HepG2 (cell line): ENCODE measurements around the gene SYT9. TPM values are rescaled to one million over a fixed set of nuclear protein-coding genes. Genes with fewer than 3 reads are reported as not detected.

Experiments used
- ATAC-seq: fragments of 200-7000 bp; cut with Tn5 transposase; 3 replicates; pipeline ENCODE4 v1.9.1; 2020; ENCODE audit warnings: mild to moderate bottlenecking, moderate library complexity
- BruUV-seq: library from RNA; stranded (reverse); fragments of 400-500 nt; replicated peaks from 2 replicates; lab custom pipeline; 2021; lab: Mats Ljungman, UMichigan
- CTCF ChIA-PET: fragments of 300-600 bp; formaldehyde crosslinking; extraction: SDS; loops from one replicate; lab custom pipeline; 2021; ENCODE audit warnings: low total read pairs, inconsistent platforms, low intra/inter-chr PET ratio; lab: Yijun Ruan, JAX
- POLR2A ChIA-PET: fragments of 350-600 bp; sonication (Branson Sonifier 250); formaldehyde crosslinking; loops from one replicate; lab custom pipeline; 2020; ENCODE audit warnings: antibody characterized with exemption, inconsistent platforms; lab: Yijun Ruan, JAX
- DNase-seq: peaks from one replicate; pipeline ENCODE4 v3.0.0-alpha.2; 2015; ENCODE audit warnings: low spot score
- FAIRE-seq: peaks from 3 replicates; lab custom pipeline; 2011; peaks lifted over from hg19 to GRCh38; lab: Jason Lieb, UNC
- H2AFZ ChIP-seq: one replicate; pipeline ENCODE4 v1.6.1; 2011; ENCODE audit warnings: low read length, inconsistent platforms
- H3K27ac ChIP-seq: fragments of 300-600 bp; 3 replicates; pipeline ENCODE4 v1.8.0; 2011; ENCODE audit warnings: mixed run types, mild to moderate bottlenecking, mixed read lengths, low read length, inconsistent platforms; ENCODE audit not compliant: insufficient read depth; ENCODE audit errors: extremely low read length
- H3K27me3 ChIP-seq, 2 experiments: fragments of 200-600 bp in 1 of 2; 2 replicates in 1 of 2; 3 replicates in 1 of 2; pipeline versions ENCODE4 v1.6.0 to v1.8.0; 2011; ENCODE audit warnings: low read length in 2 of 2, mild to moderate bottlenecking in 2 of 2, moderate library complexity in 2 of 2, inconsistent platforms in 1 of 2; ENCODE audit not compliant: insufficient read depth in 2 of 2, control insufficient read depth in 1 of 2
- H3K36me3 ChIP-seq, 2 experiments: fragments of 200-600 bp in 1 of 2; replicated peaks in 1 of 2; 2 replicates in 1 of 2; 3 replicates in 1 of 2; pipeline versions ENCODE4 v1.5.1 to v1.8.0; 2011; ENCODE audit warnings: low read length in 2 of 2, inconsistent platforms in 1 of 2; ENCODE audit not compliant: insufficient read depth in 2 of 2, control insufficient read depth in 1 of 2
- H3K4me1 ChIP-seq: 2 replicates; pipeline ENCODE4 v1.5.1; 2012; ENCODE audit warnings: low read length, inconsistent platforms; ENCODE audit not compliant: insufficient read depth
- H3K4me2 ChIP-seq: 2 replicates; pipeline ENCODE4 v1.6.0; 2011; ENCODE audit warnings: low read depth, low read length, inconsistent platforms
- H3K4me3 ChIP-seq, 3 experiments: fragments of 200-600 bp in 1 of 3; sonication (generic), shearing (Covaris generic) in 1 of 3; replicated peaks in 1 of 3; 2 replicates each; pipeline ENCODE4 v1.5.1; 2011 to 2016; ENCODE audit warnings: low read length in 3 of 3, inconsistent platforms in 2 of 3, low read depth in 2 of 3, mild to moderate bottlenecking in 2 of 3, control low read depth in 1 of 3, mixed read lengths in 1 of 3; ENCODE audit not compliant: insufficient read depth in 1 of 3
- H3K79me2 ChIP-seq: one replicate; pipeline ENCODE4 v1.6.1; 2011; ENCODE audit warnings: low read length, inconsistent platforms; ENCODE audit not compliant: insufficient read depth
- H3K9ac ChIP-seq: 2 replicates; pipeline ENCODE4 v1.6.0; 2011; ENCODE audit warnings: mild to moderate bottlenecking, low read depth, low read length, inconsistent platforms; ENCODE audit not compliant: insufficient read depth
- H3K9me3 ChIP-seq: 2 replicates; pipeline ENCODE4 v1.5.1; 2012; ENCODE audit warnings: mild to moderate bottlenecking, low read length
- H4K20me1 ChIP-seq: 2 replicates; pipeline ENCODE4 v1.6.0; 2011; ENCODE audit warnings: inconsistent platforms, mild to moderate bottlenecking, low read length, moderate library complexity; ENCODE audit not compliant: insufficient read depth
- CENPX ChIP-seq: sonication (generic); formaldehyde crosslinking; IDR thresholded peaks from 2 replicates; pipeline ENCODE4 v1.9.0; 2021; ENCODE audit warnings: mild to moderate bottlenecking, missing genetic modification reagents, moderate library complexity
- NR2F6 ChIP-seq, 2 experiments: IDR thresholded peaks; 2 replicates each; pipeline ENCODE4 v1.6.1; 2016; ENCODE audit warnings: antibody characterized with exemption in 1 of 2, mild to moderate bottlenecking in 1 of 2
- SETDB1 ChIP-seq: sonication (generic); formaldehyde crosslinking; IDR thresholded peaks from 2 replicates; pipeline ENCODE4 v1.5.1; 2020; ENCODE audit warnings: missing genetic modification reagents, mild to moderate bottlenecking, borderline replicate concordance
- ZFAT ChIP-seq: sonication (generic); formaldehyde crosslinking; conservative IDR thresholded peaks from 2 replicates; pipeline ENCODE4 v1.8.1; 2023; ENCODE audit warnings: missing genetic modification reagents, inconsistent platforms
- ZKSCAN1 ChIP-seq: fragments of 150-350 bp; IDR thresholded peaks from 2 replicates; pipeline ENCODE4 v1.6.1; 2014; ENCODE audit warnings: low read length
- ZNF274 ChIP-seq: sonication (generic); formaldehyde crosslinking; IDR thresholded peaks from 2 replicates; pipeline ENCODE4 v1.5.1; 2020; ENCODE audit warnings: mild to moderate bottlenecking, missing genetic modification reagents
- ZNF383 ChIP-seq: sonication (generic); formaldehyde crosslinking; IDR thresholded peaks from 2 replicates; pipeline ENCODE4 v1.4.0; 2020; ENCODE audit warnings: missing genetic modification reagents, mild to moderate bottlenecking, borderline replicate concordance
- ZNF549 ChIP-seq: sonication (generic); formaldehyde crosslinking; IDR thresholded peaks from 2 replicates; pipeline ENCODE4 v1.5.0; 2020; ENCODE audit warnings: missing genetic modification reagents
- ZNF567 ChIP-seq: sonication (generic); formaldehyde crosslinking; IDR thresholded peaks from 2 replicates; pipeline ENCODE4 v1.8.1; 2023; ENCODE audit warnings: mild to moderate bottlenecking, missing genetic modification reagents, borderline replicate concordance
- ZNF768 ChIP-seq: sonication (generic); formaldehyde crosslinking; IDR thresholded peaks from 2 replicates; pipeline ENCODE4 v1.4.0; 2020; ENCODE audit warnings: missing genetic modification reagents
- ZNF839 ChIP-seq: sonication (generic); formaldehyde crosslinking; IDR thresholded peaks from 2 replicates; pipeline ENCODE4 v1.4.0; 2020; ENCODE audit warnings: missing genetic modification reagents, mild to moderate bottlenecking, borderline replicate concordance
- ZSCAN9 ChIP-seq: IDR thresholded peaks from 2 replicates; pipeline ENCODE4 v1.6.1; 2016; ENCODE audit warnings: borderline replicate concordance
- WGBS: methylation state at CpG from one replicate; pipeline ENCODE4 v1.1.6; 2017; ENCODE audit warnings: low lambda C conversion rate; 5-methylcytosine and 5-hydroxymethylcytosine counted together
- in situ Hi-C: cut with HindIII; loops from 2 replicates; pipeline ENCODE4 v1.10.0; 2017; ENCODE audit warnings: low pct_unique_long_range_greater_than_20kb; ENCODE audit not compliant: extremely low pct_ligation_motif_present
- intact Hi-C: fragments of 100-400 bp; cut with micrococcal nuclease; formaldehyde crosslinking; loops from one replicate; pipeline ENCODE4 v1.10.0; 2022; ENCODE audit not compliant: unreplicated experiment
- polyA plus RNA-seq, 8 experiments: library from polyadenylated mRNA; depleted of rRNA in 3 of 8; stranded (reverse) in 7 of 8; unstranded in 1 of 8; fragments of >200 nt; fragmentation: Illumina TruSeq in 4 of 8; extraction: Trizol in 4 of 8; gene quantifications; 2 replicates each; pipeline versions ENCODE4 v1.2.1 to v1.2.3, GENCODE V29; 2011 to 2016; ENCODE audit warnings: low read depth in 4 of 8, missing spikeins in 1 of 8, mixed read lengths in 1 of 8; ENCODE audit not compliant: insufficient read depth in 1 of 8
- total RNA-seq, 5 experiments: library from RNA; depleted of rRNA; stranded (reverse); fragments of >200 nt; fragmentation: Illumina TruSeq; extraction: Trizol; gene quantifications; 2 replicates each; pipeline ENCODE4 v1.2.3, GENCODE V29; 2016; ENCODE audit warnings: low read depth in 1 of 5
- TF ChIP-seq, protein P1 (sequence below): sonication (generic); formaldehyde crosslinking; IDR thresholded peaks from 2 replicates; pipeline ENCODE4 v1.4.0; 2020; ENCODE audit warnings: low read depth, missing genetic modification reagents
- TF ChIP-seq, protein P2 (sequence below): sonication (generic); formaldehyde crosslinking; IDR thresholded peaks from 2 replicates; pipeline ENCODE4 v1.8.1; 2023; ENCODE audit warnings: missing genetic modification reagents, inconsistent platforms, borderline replicate concordance
- TF ChIP-seq, protein P3 (sequence below): sonication (generic); formaldehyde crosslinking; IDR thresholded peaks from 2 replicates; pipeline ENCODE4 v1.8.1; 2023; ENCODE audit warnings: mild to moderate bottlenecking, moderate library complexity, missing genetic modification reagents
- TF ChIP-seq, protein P4 (sequence below): IDR thresholded peaks from 2 replicates; pipeline ENCODE4 v1.6.1; 2016; ENCODE audit warnings: low read depth, control low read depth

Gene SYT9
- total and polyA plus RNA-seq, 2 of the 13 experiments (the other 11 are each of a cell fraction or from before 2014, with no cell fraction given): not detected

DNA sequence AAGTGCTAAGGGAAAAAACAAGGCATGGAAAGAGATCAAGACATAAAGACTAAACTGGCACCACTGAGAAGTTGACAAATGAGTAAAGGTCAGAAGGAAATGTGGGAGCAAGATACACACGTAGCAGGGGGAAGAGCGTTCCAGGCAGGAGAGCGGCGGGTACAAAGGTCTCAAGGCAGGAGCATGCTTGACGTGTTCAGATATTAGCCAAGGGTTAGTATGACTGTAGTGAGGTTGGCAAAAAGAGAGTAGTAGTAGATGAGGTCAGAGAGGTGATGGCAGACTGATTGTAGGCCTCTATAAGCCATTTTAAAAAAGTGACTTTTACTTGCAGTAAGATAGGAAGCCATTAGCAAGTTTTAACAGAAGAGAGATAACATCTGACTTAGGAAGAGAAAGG is 9.9 kb downstream of the SYT9 start:
- Histone ChIP-seq H3K27me3 (no peaks in the 10 kb centered on the region), H3K27ac (no peak overlapping the region), H3K4me3 (no peak overlapping the region), H4K20me1 (no peaks in the 10 kb centered on the region), H3K36me3 (no peaks in the 10 kb centered on the region), H2AFZ (no peak overlapping the region), H3K79me2 (no peaks in the 10 kb centered on the region), H3K9me3 (no peaks in the 10 kb centered on the region), H3K4me2 (no peak overlapping the region), H3K4me1 (no peaks in the 10 kb centered on the region), H3K9ac (no peak overlapping the region)
- CTCF ChIA-PET: no interaction called here
- intact Hi-C loops: no loop called here
- no peak for FAIRE-seq
- no TSS peak for BruUV-seq
- 7% methylated on average over 5 of the region's 5 CpGs for WGBS
- no peak for DNase-seq
- POLR2A ChIA-PET: no interaction called here
- ATAC-seq: no peak; the same call in 2 of the 3 replicates
- in situ Hi-C loops: no loop called here
- TF ChIP-seq ZNF768 (CRISPR knock-in tag) (no peak), ZNF274 (CRISPR knock-in tag) (no peak), ZKSCAN1 (no peak), SETDB1 (CRISPR knock-in tag) (no peak), ZNF567 (CRISPR knock-in tag) (no peak), NR2F6 (IDR thresholded peaks at IDR 0.05) (no peak), NR2F6 (CRISPR knock-in tag; IDR thresholded peaks at IDR 0.05) (no peak), ZNF549 (CRISPR knock-in tag) (no peak), ZFAT (CRISPR knock-in tag) (no peak), CENPX (CRISPR knock-in tag) (no peak), ZNF839 (CRISPR knock-in tag) (no peak), ZNF383 (CRISPR knock-in tag) (no peak), ZSCAN9 (no peak)
- TF ChIP-seq, protein P1, sequence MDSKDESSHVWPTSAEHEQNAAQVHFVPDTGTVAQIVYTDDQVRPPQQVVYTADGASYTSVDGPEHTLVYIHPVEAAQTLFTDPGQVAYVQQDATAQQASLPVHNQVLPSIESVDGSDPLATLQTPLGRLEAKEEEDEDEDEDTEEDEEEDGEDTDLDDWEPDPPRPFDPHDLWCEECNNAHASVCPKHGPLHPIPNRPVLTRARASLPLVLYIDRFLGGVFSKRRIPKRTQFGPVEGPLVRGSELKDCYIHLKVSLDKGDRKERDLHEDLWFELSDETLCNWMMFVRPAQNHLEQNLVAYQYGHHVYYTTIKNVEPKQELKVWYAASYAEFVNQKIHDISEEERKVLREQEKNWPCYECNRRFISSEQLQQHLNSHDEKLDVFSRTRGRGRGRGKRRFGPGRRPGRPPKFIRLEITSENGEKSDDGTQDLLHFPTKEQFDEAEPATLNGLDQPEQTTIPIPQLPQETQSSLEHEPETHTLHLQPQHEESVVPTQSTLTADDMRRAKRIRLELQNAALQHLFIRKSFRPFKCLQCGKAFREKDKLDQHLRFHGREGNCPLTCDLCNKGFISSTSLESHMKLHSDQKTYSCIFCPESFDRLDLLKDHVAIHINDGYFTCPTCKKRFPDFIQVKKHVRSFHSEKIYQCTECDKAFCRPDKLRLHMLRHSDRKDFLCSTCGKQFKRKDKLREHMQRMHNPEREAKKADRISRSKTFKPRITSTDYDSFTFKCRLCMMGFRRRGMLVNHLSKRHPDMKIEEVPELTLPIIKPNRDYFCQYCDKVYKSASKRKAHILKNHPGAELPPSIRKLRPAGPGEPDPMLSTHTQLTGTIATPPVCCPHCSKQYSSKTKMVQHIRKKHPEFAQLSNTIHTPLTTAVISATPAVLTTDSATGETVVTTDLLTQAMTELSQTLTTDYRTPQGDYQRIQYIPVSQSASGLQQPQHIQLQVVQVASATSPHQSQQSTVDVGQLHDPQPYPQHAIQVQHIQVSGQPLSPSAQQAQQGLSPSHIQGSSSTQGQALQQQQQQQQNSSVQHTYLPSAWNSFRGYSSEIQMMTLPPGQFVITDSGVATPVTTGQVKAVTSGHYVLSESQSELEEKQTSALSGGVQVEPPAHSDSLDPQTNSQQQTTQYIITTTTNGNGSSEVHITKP (CRISPR knock-in tag): no peak
- TF ChIP-seq, protein P2, sequence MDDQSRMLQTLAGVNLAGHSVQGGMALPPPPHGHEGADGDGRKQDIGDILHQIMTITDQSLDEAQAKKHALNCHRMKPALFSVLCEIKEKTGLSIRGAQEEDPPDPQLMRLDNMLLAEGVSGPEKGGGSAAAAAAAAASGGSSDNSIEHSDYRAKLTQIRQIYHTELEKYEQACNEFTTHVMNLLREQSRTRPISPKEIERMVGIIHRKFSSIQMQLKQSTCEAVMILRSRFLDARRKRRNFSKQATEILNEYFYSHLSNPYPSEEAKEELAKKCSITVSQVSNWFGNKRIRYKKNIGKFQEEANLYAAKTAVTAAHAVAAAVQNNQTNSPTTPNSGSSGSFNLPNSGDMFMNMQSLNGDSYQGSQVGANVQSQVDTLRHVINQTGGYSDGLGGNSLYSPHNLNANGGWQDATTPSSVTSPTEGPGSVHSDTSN (CRISPR knock-in tag): no peak
- TF ChIP-seq, protein P3, sequence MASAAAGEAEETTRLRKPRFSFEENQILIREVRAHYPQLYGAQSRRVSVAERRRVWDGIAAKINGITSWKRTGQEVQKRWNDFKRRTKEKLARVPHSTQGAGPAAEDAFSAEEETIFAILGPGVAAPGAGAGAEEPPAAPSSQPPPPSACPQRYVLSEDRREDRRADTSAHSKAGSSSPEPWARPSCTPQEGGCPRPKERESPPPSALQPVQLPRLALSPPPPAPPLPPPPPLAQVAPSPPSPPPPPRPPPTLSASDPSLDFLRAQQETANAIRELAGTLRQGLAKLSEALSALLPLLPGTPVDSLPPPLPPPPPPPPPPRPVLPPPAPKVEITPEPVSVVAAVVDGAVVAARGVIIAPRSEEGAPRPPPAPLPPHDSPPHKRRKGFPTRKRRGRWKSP: no peak
- TF ChIP-seq, protein P4, sequence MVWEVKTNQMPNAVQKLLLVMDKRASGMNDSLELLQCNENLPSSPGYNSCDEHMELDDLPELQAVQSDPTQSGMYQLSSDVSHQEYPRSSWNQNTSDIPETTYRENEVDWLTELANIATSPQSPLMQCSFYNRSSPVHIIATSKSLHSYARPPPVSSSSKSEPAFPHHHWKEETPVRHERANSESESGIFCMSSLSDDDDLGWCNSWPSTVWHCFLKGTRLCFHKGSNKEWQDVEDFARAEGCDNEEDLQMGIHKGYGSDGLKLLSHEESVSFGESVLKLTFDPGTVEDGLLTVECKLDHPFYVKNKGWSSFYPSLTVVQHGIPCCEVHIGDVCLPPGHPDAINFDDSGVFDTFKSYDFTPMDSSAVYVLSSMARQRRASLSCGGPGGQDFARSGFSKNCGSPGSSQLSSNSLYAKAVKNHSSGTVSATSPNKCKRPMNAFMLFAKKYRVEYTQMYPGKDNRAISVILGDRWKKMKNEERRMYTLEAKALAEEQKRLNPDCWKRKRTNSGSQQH (CRISPR knock-in tag): no peak
